ENCODE measurements around the gene SPATA31C1.

SPATA31C1 gene

GRCh38 chr9:87944096-87944495, 26.3 kb downstream of the SPATA31C1 start:
- Histone ChIP-seq H3K36me3 (ENCODE audit: control insufficient read depth in 1 of 2, insufficient read depth in 2 of 2, low read depth in 1 of 2, low read length in 2 of 2) (no peaks in the 10 kb centered on the region), H4K8ac (ENCODE audit: low read length) (peak overlapping the region; percentile 55), H3K27ac (ENCODE audit: low read length, poor library complexity, severe bottlenecking) (no peak overlapping the region), H3K9me3 (ENCODE audit: control insufficient read depth, low read length) (no peaks in the 10 kb centered on the region), H2BK120ac (ENCODE audit: low read depth, low read length) (no peak overlapping the region), H4K91ac (ENCODE audit: low read length) (no peak overlapping the region), H3K4me2 (ENCODE audit: low read length, poor library complexity, severe bottlenecking) (no peak overlapping the region), H3K27me3 (ENCODE audit: control insufficient read depth in 1 of 2, insufficient read depth in 1 of 2, low read length in 2 of 2) (no peaks in the 10 kb centered on the region), H2BK12ac (ENCODE audit: low read length in 2 of 2) (no peak overlapping the region), H3K4me1 (ENCODE audit: control insufficient read depth, insufficient read depth, low read depth, low read length) (no peaks in the 10 kb centered on the region), H3K9ac (ENCODE audit: low read length) (no peak overlapping the region), H3K4me3 (ENCODE audit: insufficient read depth in 1 of 2, low read depth in 1 of 2, low read length in 2 of 2) (no peak overlapping the region), H3K18ac (ENCODE audit: low read depth in 1 of 2, low read length in 2 of 2) (no peak overlapping the region), H3K23ac (ENCODE audit: low read length in 2 of 2) (no peak overlapping the region), H3K14ac (ENCODE audit: low read length in 2 of 2) (peak overlapping the region in 1 of 2 experiments; percentile 26), H2BK5ac (ENCODE audit: low read depth, low read length, poor library complexity, severe bottlenecking) (no peak overlapping the region), H3K79me1 (replicated peaks; ENCODE audit: low read length, poor library complexity, severe bottlenecking) (no peaks in the 10 kb centered on the region), H2BK15ac (ENCODE audit: low read depth, poor library complexity, severe bottlenecking) (no peak overlapping the region), H3K4ac (ENCODE audit: low read depth in 1 of 2, low read length in 2 of 2) (no peak overlapping the region), H2AK5ac (ENCODE audit: low read length, severe bottlenecking) (no peak overlapping the region), H2AFZ (ENCODE audit: low read depth, low read length) (no peak overlapping the region)
- DNase-seq: no peak
- WGBS: 91% methylated on average over 21 of the region's 21 CpGs

GRCh38 chr9:87944682-87945081, 26.9 kb downstream of the SPATA31C1 start:
- Histone ChIP-seq H3K4ac (ENCODE audit: low read depth in 1 of 2, low read length in 2 of 2) (no peak overlapping the region), H3K4me2 (ENCODE audit: low read length, poor library complexity, severe bottlenecking) (no peak overlapping the region), H2BK12ac (ENCODE audit: low read length in 2 of 2) (no peak overlapping the region), H2AK5ac (ENCODE audit: low read length, severe bottlenecking) (no peak overlapping the region), H3K9ac (ENCODE audit: low read length) (peak overlapping the region; percentile 18), H3K9me3 (ENCODE audit: control insufficient read depth, low read length) (no peaks in the 10 kb centered on the region), H4K91ac (ENCODE audit: low read length) (no peak overlapping the region), H3K23ac (ENCODE audit: low read length in 2 of 2) (no peak overlapping the region), H3K4me3 (ENCODE audit: insufficient read depth in 1 of 2, low read depth in 1 of 2, low read length in 2 of 2) (peak overlapping the region in 1 of 2 experiments; percentile 13), H3K27me3 (ENCODE audit: control insufficient read depth in 1 of 2, insufficient read depth in 1 of 2, low read length in 2 of 2) (no peaks in the 10 kb centered on the region), H2BK120ac (ENCODE audit: low read depth, low read length) (no peak overlapping the region), H3K79me1 (replicated peaks; ENCODE audit: low read length, poor library complexity, severe bottlenecking) (no peaks in the 10 kb centered on the region), H3K4me1 (ENCODE audit: control insufficient read depth, insufficient read depth, low read depth, low read length) (no peaks in the 10 kb centered on the region), H2BK5ac (ENCODE audit: low read depth, low read length, poor library complexity, severe bottlenecking) (no peak overlapping the region), H3K36me3 (ENCODE audit: control insufficient read depth in 1 of 2, insufficient read depth in 2 of 2, low read depth in 1 of 2, low read length in 2 of 2) (no peaks in the 10 kb centered on the region), H2BK15ac (ENCODE audit: low read depth, poor library complexity, severe bottlenecking) (no peak overlapping the region), H3K14ac (ENCODE audit: low read length in 2 of 2) (no peak overlapping the region), H2AFZ (ENCODE audit: low read depth, low read length) (no peak overlapping the region), H3K27ac (ENCODE audit: low read length, poor library complexity, severe bottlenecking) (no peak overlapping the region), H3K18ac (ENCODE audit: low read depth in 1 of 2, low read length in 2 of 2) (no peak overlapping the region), H4K8ac (ENCODE audit: low read length) (no peak overlapping the region)
- DNase-seq: no peak
- WGBS: 94% methylated on average over 17 of the region's 21 CpGs

- Histone ChIP-seq H4K8ac (ENCODE audit: low read length) (no peak overlapping the region), H2AK5ac (ENCODE audit: low read length, severe bottlenecking) (no peak overlapping the region), H3K4ac (ENCODE audit: low read depth in 1 of 2, low read length in 2 of 2) (no peak overlapping the region), H3K4me3 (ENCODE audit: insufficient read depth in 1 of 2, low read depth in 1 of 2, low read length in 2 of 2) (no peak overlapping the region), H3K27me3 (ENCODE audit: control insufficient read depth in 1 of 2, insufficient read depth in 1 of 2, low read length in 2 of 2) (no peaks in the 10 kb centered on the region), H3K4me2 (ENCODE audit: low read length, poor library complexity, severe bottlenecking) (no peak overlapping the region), H2AFZ (ENCODE audit: low read depth, low read length) (no peak overlapping the region), H3K4me1 (ENCODE audit: control insufficient read depth, insufficient read depth, low read depth, low read length) (no peaks in the 10 kb centered on the region), H4K91ac (ENCODE audit: low read length) (no peak overlapping the region), H3K14ac (ENCODE audit: low read length in 2 of 2) (no peak overlapping the region), H3K23ac (ENCODE audit: low read length in 2 of 2) (no peak overlapping the region), H3K9me3 (ENCODE audit: control insufficient read depth, low read length) (no peaks in the 10 kb centered on the region), H2BK5ac (ENCODE audit: low read depth, low read length, poor library complexity, severe bottlenecking) (no peak overlapping the region), H2BK15ac (ENCODE audit: low read depth, poor library complexity, severe bottlenecking) (no peak overlapping the region), H3K27ac (ENCODE audit: low read length, poor library complexity, severe bottlenecking) (no peak overlapping the region), H3K79me1 (replicated peaks; ENCODE audit: low read length, poor library complexity, severe bottlenecking) (no peaks in the 10 kb centered on the region), H2BK120ac (ENCODE audit: low read depth, low read length) (no peak overlapping the region), H3K18ac (ENCODE audit: low read depth in 1 of 2, low read length in 2 of 2) (no peak overlapping the region), H3K36me3 (ENCODE audit: control insufficient read depth in 1 of 2, insufficient read depth in 2 of 2, low read depth in 1 of 2, low read length in 2 of 2) (no peaks in the 10 kb centered on the region), H2BK12ac (ENCODE audit: low read length in 2 of 2) (no peak overlapping the region), H3K9ac (ENCODE audit: low read length) (no peak overlapping the region)
- no peak for DNase-seq
- WGBS: 44% methylated on average over 1 of the region's 1 CpG
Observed at GRCh38 chr9:87950296-87950695, 32.5 kb downstream of the SPATA31C1 start.

GRCh38 chr9:87950765-87951488, 33.2 kb downstream of the SPATA31C1 start:
- Histone ChIP-seq H2BK15ac (ENCODE audit: low read depth, poor library complexity, severe bottlenecking) (no peak overlapping the region), H4K91ac (ENCODE audit: low read length) (peak overlapping the region; percentile 28), H3K27ac (ENCODE audit: low read length, poor library complexity, severe bottlenecking) (no peak overlapping the region), H3K4ac (ENCODE audit: low read depth in 1 of 2, low read length in 2 of 2) (no peak overlapping the region), H2BK12ac (ENCODE audit: low read length in 2 of 2) (no peak overlapping the region), H3K18ac (ENCODE audit: low read depth in 1 of 2, low read length in 2 of 2) (no peak overlapping the region), H3K14ac (ENCODE audit: low read length in 2 of 2) (no peak overlapping the region), H2BK5ac (ENCODE audit: low read depth, low read length, poor library complexity, severe bottlenecking) (no peak overlapping the region), H2BK120ac (ENCODE audit: low read depth, low read length) (no peak overlapping the region), H4K8ac (ENCODE audit: low read length) (no peak overlapping the region), H3K36me3 (ENCODE audit: control insufficient read depth in 1 of 2, insufficient read depth in 2 of 2, low read depth in 1 of 2, low read length in 2 of 2) (no peaks in the 10 kb centered on the region), H2AK5ac (ENCODE audit: low read length, severe bottlenecking) (no peak overlapping the region), H3K4me3 (ENCODE audit: insufficient read depth in 1 of 2, low read depth in 1 of 2, low read length in 2 of 2) (no peak overlapping the region), H3K23ac (ENCODE audit: low read length in 2 of 2) (no peak overlapping the region), H3K9me3 (ENCODE audit: control insufficient read depth, low read length) (no peaks in the 10 kb centered on the region), H3K79me1 (replicated peaks; ENCODE audit: low read length, poor library complexity, severe bottlenecking) (no peaks in the 10 kb centered on the region), H3K9ac (ENCODE audit: low read length) (no peak overlapping the region), H3K27me3 (ENCODE audit: control insufficient read depth in 1 of 2, insufficient read depth in 1 of 2, low read length in 2 of 2) (no peaks in the 10 kb centered on the region), H3K4me2 (ENCODE audit: low read length, poor library complexity, severe bottlenecking) (no peak overlapping the region), H3K4me1 (ENCODE audit: control insufficient read depth, insufficient read depth, low read depth, low read length) (no peaks in the 10 kb centered on the region), H2AFZ (ENCODE audit: low read depth, low read length) (no peak overlapping the region)
- 47% methylated on average over 4 of the region's 4 CpGs for WGBS
- DNase-seq: peak; percentile 36
